ENCODE results near the gene PPA1. TPM values are rescaled to one million over a fixed set of nuclear protein-coding genes. Genes with fewer than 3 reads are reported as not detected.
"Not testable (repeated sequence)": the region's sequence is repeated elsewhere in the genome, so short reads cannot be mapped to it uniquely, and the experiment has no call there.

The PPA1 gene
- total RNA-seq, 2 donors from 2014 or later, result 176 to 260 TPM

DNA sequence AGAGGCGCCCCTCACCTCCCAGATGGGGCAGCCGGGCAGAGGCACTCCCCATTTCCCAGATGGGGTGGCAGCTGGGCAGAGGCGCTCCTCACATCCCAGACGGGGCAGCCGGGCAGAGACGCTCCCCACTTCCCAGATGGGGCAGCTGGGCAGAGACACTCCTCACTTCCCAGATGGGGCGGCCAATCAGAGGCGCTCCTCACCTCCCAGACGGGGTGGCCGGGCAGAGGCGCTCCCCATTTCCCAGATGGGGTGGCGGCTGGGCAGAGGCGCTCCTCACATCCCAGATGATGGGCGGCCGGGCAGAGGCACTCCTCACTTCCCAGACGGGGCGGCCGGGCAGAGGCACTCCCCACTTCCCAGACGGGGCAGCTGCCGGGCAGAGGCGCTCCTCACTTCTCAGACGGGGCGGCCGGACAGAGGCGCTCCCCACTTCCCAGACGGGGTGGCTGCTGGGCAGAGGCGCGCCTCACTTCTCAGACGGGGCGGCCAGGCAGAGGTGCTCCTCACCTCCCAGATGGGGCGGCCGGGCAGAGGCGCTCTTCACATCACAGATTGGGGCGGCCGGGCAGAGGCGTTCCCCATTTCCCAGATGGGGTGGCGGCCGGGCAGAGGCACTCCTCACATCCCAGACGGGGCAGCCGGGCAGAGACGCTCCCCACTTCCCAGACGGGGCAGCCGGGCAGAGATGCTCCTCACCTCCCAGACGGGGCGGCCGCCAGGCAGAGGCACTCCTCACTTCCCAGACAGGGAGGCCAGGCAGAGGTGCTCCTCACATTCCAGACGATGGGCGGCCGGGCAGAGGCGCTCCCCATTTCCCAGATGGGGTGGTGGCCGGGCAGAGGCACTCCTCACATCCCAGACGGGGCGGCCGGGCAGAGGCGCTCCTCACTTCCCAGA, 6.1 kb upstream of the PPA1 start:
- not testable (repeated sequence) for H3K4me1 Mint-ChIP-seq; H3K4me3 Mint-ChIP-seq; ATAC-seq (replicated peaks); H3K9me3 Mint-ChIP-seq; H3K27ac Mint-ChIP-seq; H3K36me3 Mint-ChIP-seq (ENCODE audit: low read depth); H3K27me3 Mint-ChIP-seq

DNA sequence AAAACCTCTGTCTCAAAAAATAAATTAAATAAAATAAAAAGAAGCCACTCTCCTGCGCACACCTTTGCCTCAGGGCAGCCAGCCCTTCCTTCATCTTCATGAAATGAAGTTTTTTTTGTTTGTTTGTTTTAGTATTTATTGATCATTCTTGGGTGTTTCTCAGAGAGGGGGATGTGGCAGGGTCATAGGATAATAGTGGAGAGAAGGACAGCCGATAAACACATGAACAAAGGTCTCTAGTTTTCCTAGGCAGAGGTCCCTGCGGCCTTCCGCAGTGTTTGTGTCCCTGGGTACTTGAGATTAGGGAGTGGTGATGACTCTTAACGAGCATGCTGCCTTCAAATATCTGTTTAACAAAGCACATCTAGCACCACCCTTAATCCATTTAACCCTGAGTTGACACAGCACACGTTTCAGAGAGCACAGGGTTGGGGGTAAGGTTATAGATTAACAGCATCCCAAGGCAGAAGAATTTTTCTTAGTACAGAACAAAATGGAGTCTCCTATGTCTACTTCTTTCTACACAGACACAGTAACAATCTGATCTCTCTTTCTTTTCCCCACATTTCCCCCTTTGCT, 4.8 kb upstream of the PPA1 start:
- not testable (repeated sequence) for H3K4me3 Mint-ChIP-seq; H3K27me3 Mint-ChIP-seq; ATAC-seq (replicated peaks); H3K27ac Mint-ChIP-seq; H3K4me1 Mint-ChIP-seq; H3K9me3 Mint-ChIP-seq; H3K36me3 Mint-ChIP-seq (ENCODE audit: low read depth)

DNA sequence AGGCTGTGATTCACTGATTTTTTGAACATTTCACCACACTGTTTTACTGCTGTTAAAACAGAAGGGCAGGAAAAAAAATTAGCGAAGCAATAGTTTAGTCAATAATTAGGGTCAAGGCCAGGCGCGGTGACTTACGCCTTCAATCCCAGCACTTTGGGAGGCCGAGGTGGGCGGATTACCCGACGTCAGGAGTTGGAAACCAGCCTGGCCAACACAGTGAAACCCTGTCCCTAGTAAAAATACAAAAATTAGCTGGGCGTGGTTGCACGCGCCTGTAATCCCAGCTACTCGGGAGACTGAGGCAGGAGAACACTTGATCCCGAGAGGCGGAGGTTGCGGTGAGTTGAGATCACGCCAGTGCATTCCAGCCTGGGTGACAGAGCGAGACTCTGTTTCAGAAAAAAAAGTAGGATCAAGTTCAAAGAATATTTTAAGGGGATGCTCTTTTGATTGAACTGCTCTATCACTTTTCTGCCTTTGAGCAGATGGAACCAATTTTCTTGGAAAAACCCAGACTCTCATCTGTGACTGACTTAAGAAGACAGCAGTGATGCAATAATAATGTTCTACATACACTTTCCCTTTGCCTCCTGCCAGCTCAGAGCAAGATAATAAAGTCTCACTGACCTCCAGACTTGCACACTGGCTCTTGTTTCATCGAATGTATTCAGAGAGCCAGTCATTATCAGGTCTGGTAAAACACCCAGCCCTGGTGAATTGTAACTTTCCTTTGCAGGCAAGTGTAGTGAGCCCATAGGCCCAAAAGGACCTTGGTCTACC, 1.6 kb upstream of the PPA1 start:
- Mint-ChIP-seq H3K9me3 (no peaks in the 10 kb centered on the region), H3K27me3 (peaks cover 4% of the 10 kb centered on the region), H3K4me1 (peaks cover 10% of the 10 kb centered on the region), H3K36me3 (ENCODE audit: low read depth) (peaks cover 24% of the 10 kb centered on the region), H3K27ac (no peak overlapping the region), H3K4me3 (peak overlapping the region; percentile 85)
- ATAC-seq (replicated peaks), result no peak

DNA sequence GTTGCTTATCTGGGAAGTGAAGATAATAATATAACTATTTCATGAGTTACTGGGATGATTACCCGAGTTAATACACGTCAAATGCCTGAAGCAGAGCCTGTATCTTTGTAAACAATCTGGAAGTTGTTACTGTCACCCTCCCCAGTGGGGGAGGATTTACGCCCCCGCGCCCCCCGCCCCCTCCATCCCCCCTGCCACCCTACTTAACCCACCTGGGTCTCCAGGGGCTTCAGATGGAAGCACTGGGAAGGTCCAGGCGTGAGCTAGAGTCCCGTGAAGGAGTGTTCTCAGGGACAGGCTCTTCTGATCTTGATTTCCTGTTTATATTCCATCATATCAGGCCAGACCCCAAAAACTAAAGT, 691 bp upstream of the PPA1 start:
- H3K27ac Mint-ChIP-seq, result peak overlapping the region; percentile 86
- H3K9me3 Mint-ChIP-seq, result no peaks in the 10 kb centered on the region
- peaks cover 4% of the 10 kb centered on the region for H3K27me3 Mint-ChIP-seq
- no peak for ATAC-seq (replicated peaks)
- peaks cover 10% of the 10 kb centered on the region for H3K4me1 Mint-ChIP-seq
- peaks cover 33% of the 10 kb centered on the region for H3K36me3 Mint-ChIP-seq (ENCODE audit: low read depth)
- peak overlapping the region; percentile 85 for H3K4me3 Mint-ChIP-seq

DNA sequence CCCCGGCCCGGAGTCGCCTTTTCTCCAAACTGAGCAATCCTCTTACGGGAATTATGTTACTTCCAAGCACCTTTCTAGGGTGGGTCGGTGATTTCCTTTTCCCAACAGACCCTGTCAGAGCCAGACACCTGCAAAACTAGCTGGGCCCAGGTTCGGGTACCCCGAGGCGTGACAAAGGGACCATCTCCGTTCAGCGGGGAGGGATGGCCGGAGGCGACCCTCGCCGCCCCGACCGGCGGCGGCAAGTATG, 445 bp downstream of the PPA1 start:
- peaks cover 10% of the 10 kb centered on the region for H3K4me1 Mint-ChIP-seq

DNA sequence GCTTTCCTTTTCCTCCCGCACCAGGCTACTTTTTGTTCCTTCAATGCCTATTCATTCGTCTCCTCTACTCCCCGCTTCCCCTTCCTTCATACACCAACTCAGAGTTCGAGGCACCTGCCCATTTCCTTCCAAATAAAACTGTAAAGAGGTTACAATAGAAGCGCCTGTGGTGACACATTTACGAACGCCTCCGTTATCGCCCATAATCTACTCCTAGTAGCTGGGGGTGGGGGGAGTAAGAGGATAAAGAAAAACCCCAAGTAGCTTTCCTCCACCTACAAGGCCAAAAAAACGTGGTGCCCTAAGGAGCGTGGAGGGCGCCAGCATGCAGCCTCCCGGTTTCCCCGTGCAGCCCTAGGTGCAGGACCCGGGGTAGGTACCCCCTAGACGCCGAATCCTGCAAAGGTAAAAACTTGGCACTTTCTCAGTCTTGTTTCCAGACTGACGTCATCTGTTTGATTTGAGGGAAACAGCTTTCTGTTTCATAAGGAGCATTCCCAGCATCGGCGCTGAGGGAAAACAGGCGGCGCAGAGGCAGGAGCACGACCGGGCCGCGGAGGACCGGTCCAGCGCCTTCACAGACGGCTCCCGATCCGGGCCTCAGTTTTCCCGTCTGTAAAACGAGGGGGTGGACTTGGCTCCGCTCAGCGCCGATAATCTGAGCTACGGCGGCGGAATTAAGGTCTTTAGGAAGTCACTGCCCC, 922 bp downstream of the PPA1 start:
- peaks cover 10% of the 10 kb centered on the region for H3K4me1 Mint-ChIP-seq
- peak; percentile 48 for ATAC-seq (replicated peaks)
- H3K36me3 Mint-ChIP-seq (ENCODE audit: low read depth), result peaks cover 50% of the 10 kb centered on the region
- peak overlapping the region; percentile 63 for H3K27ac Mint-ChIP-seq
- peak overlapping the region; percentile 85 for H3K4me3 Mint-ChIP-seq
- no peaks in the 10 kb centered on the region for H3K9me3 Mint-ChIP-seq
- peaks cover 3% of the 10 kb centered on the region for H3K27me3 Mint-ChIP-seq

More for the DNA sequence above, 445 bp downstream of the PPA1 start:
- Mint-ChIP-seq H3K36me3 (ENCODE audit: low read depth) (peaks cover 45% of the 10 kb centered on the region), H3K27ac (peak overlapping the region; percentile 63), H3K27me3 (peaks cover 4% of the 10 kb centered on the region), H3K9me3 (no peaks in the 10 kb centered on the region), H3K4me3 (peak overlapping the region; percentile 85)
- no peak for ATAC-seq (replicated peaks)

DNA sequence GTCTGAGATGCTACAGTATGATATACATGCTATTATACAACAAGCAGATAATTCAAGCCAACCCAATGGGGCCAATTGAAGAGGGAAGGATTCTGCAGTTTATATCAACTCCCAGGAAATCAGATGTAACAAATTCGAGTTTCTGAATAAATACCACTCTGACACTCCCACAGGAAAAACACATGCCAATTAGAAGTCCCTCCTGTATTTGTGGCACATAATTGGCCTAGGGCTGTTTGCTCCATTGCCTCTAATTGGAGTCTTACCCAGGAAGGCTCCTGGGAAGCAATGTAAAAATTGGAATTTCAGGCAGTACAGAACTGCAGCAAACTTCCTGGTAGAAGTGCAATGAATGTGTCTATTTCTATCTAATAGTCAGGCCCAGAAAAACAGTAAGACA, 4.7 kb downstream of the PPA1 start:
- Mint-ChIP-seq H3K4me1 (peaks cover 16% of the 10 kb centered on the region), H3K9me3 (no peaks in the 10 kb centered on the region), H3K27ac (no peak overlapping the region), H3K4me3 (peak overlapping the region; percentile 33), H3K36me3 (ENCODE audit: low read depth) (peaks cover 72% of the 10 kb centered on the region), H3K27me3 (no peaks in the 10 kb centered on the region)
- ATAC-seq (replicated peaks), result no peak

DNA sequence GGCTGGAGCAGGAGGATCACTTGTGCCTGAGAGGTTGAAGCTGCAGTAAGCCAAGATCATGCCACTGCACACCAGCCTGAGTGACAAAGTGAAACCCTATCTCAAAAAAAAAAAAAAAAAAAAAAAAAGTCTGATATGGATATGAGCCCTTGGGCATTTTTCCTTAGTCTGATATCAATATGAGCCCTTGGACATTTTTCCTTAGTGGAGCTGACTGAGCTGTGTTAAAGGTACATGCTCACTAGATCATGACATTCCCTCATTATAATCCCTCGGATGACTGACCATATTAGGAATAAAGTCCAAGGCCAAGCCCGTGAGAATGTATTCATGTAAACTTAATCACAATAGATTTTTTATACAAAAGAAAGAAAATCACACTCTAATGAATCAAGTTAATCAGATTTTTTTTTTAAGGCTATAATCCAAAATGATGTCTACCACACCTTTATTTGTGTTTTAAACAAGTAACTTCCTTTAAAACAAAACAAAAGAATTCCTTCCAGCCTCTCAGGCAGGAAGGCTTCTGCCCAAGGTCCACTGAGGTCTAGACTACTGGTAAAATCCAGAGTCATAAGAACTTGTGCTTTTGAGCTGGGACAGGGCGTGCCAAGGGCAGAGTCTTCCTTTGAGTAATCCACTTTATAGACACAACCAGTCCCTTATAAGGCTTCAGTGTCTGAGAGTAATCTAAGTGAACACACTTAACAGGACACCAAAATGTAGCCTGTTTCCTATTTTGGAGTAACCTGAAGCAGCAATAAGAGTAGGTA, 5.5 kb downstream of the PPA1 start:
- H3K4me3 Mint-ChIP-seq, result no peak overlapping the region
- H3K4me1 Mint-ChIP-seq, result peaks cover 19% of the 10 kb centered on the region
- H3K27ac Mint-ChIP-seq, result no peak overlapping the region
- ATAC-seq (replicated peaks), result no peak
- H3K27me3 Mint-ChIP-seq, result no peaks in the 10 kb centered on the region
- peaks cover 76% of the 10 kb centered on the region for H3K36me3 Mint-ChIP-seq (ENCODE audit: low read depth)
- no peaks in the 10 kb centered on the region for H3K9me3 Mint-ChIP-seq

DNA sequence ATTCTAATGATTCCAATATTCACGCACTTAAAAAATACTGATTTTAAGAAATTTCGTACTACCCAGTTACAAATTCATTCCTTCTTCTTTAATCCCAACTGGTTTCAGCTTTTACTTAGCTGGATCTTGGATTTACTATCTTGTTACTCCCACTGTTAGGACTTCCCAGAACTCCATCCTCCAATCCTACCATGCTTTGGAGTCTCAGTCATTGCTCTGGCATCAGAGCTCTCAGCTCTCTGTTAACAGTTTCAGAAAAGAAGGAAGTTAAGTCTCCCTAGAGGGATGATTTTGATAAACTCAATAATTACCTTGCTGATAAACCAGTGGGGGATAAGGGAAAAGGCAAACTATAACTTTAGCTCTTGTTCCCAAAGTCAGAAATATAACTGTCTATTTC, 9.5 kb downstream of the PPA1 start:
- Mint-ChIP-seq H3K27me3 (no peaks in the 10 kb centered on the region), H3K27ac (no peak overlapping the region), H3K36me3 (ENCODE audit: low read depth) (peaks cover 63% of the 10 kb centered on the region), H3K4me1 (peaks cover 16% of the 10 kb centered on the region), H3K4me3 (no peak overlapping the region), H3K9me3 (no peaks in the 10 kb centered on the region)
- ATAC-seq (replicated peaks), result no peak

DNA sequence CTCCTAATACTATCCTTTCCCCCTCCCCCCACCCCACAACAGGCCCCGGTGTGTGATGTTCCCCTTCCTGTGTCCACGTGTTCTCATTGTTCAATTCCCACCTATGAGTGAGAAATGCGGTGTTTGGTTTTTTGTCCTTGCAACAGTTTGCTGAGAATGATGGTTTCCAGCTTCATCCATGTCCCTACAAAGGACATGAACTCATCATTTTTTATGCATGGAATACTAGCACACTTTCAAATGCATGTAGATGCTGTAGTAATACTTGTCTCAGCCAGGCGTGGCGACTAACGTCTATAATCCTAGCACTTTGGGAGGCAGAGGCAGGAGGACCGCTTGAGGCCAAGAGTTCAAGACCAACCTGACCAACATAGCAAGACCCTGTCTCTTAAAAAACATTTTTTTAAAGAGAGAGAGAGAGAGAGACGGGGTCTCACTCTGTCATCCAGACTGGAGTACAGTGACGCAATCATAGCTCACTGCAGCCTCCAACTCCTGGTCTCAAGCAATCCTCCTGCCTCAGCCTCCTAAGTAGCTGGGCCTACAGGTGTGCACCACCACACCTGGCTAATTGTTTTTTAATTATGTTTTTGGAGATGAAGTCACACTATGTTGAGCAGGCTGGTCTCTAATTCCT, 10.3 kb downstream of the PPA1 start:
- not testable (repeated sequence) for H3K27ac Mint-ChIP-seq; ATAC-seq (replicated peaks); H3K27me3 Mint-ChIP-seq; H3K9me3 Mint-ChIP-seq; H3K4me3 Mint-ChIP-seq
- Mint-ChIP-seq H3K36me3 (ENCODE audit: low read depth) (peaks cover 63% of the 10 kb centered on the region), H3K4me1 (peaks cover 21% of the 10 kb centered on the region)

DNA sequence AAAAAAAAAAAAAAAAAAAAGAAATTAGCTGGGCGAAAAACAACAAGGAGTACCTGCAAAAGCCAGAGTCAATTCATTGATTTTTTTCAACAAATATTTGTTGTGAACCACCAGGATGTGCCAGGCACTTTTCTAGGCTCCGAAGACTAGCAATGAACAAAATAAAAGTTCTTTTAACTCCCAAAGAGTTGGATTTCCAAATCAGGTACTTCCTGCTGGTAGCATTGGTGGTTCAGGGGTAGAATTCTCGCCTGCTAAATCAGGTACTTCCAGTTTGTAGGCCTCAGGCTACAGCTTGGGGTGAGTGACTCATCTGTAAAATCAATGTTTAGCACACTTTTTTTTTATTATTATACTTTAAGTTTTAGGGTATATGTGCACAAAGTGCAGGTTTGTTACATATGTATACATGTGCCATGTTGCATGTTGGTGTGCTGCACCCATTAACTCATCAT, 10.9 kb downstream of the PPA1 start:
- ATAC-seq (replicated peaks), result peak; percentile 52
- Mint-ChIP-seq H3K36me3 (ENCODE audit: low read depth) (peaks cover 63% of the 10 kb centered on the region), H3K27me3 (no peaks in the 10 kb centered on the region), H3K9me3 (no peaks in the 10 kb centered on the region), H3K4me1 (peaks cover 21% of the 10 kb centered on the region), H3K27ac (no peak overlapping the region), H3K4me3 (no peak overlapping the region)

DNA sequence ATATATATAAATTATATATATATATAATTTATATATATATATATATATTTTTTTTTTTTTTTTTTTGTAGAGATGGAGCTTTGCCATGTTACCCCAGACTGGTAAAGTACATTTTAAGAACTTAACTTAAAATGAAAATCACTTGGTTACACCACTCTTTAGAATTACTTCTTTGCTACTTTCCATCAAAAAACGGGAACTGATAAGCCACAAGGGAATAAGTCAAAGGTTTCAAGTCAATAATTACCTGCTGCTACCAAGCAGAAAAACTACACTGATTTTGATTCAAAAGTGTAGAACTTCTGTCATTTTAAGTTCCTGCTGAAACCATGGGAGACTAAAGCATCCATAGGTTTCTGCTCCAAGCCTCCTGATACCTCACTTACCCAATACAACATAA, 12.2 kb downstream of the PPA1 start:
- Mint-ChIP-seq H3K36me3 (ENCODE audit: low read depth) (peaks cover 65% of the 10 kb centered on the region), H3K4me3 (peak overlapping the region; percentile 47), H3K27ac (peak overlapping the region; percentile 12), H3K9me3 (no peaks in the 10 kb centered on the region), H3K4me1 (peaks cover 21% of the 10 kb centered on the region), H3K27me3 (no peaks in the 10 kb centered on the region)
- no peak for ATAC-seq (replicated peaks)

DNA sequence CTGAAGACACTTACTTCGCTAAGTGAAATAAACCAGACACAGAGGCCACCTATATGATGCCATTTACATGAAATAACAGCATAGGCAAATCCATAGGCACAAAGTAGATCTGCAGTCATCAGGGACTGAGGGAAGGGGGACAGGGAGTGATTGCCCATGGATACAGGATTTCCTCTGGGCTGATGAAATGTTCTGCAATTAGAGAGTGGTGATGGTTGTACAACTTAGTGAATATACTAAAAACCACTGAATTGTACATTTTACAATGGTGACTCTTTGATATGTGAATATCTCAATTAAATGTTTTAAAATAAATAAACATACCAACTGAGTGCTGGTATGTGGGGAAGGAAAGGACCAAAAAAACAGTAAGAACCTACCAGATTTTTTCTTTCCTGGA, 20.4 kb downstream of the PPA1 start:
- Mint-ChIP-seq H3K4me3 (no peak overlapping the region), H3K36me3 (ENCODE audit: low read depth) (peaks cover 100% of the 10 kb centered on the region)

More for the DNA sequence above, 20.4 kb downstream of the PPA1 start:
- Mint-ChIP-seq H3K27ac (no peak overlapping the region), H3K4me1 (no peaks in the 10 kb centered on the region), H3K27me3 (no peaks in the 10 kb centered on the region), H3K9me3 (no peaks in the 10 kb centered on the region)
- no peak for ATAC-seq (replicated peaks)
